Stimulated activated CD4-positive, alpha-beta T cell treated with anti-CD3 and anti-CD28 coated beads, TNF-alpha, amount 100 ng/mL, for 48 hours (primary cell): ENCODE measurements around the gene FAM131B.

ENCODE experiments used
- DNase-seq, 3 donors: peaks; one replicate each; pipeline ENCODE4 v3.0.0-alpha.2; 2020; ENCODE audit warnings: low read depth in 3 of 3

The FAM131B gene

GRCh38 chr7:143359771-143360353, 2.7 kb downstream of the FAM131B start:
- DNase-seq: no peak

GRCh38 chr7:143358626-143359025, 3.9 kb downstream of the FAM131B start:
- no peak for DNase-seq

GRCh38 chr7:143356414-143357050, 6.0 kb downstream of the FAM131B start:
- DNase-seq: no peak

- no peak for DNase-seq
Measured at GRCh38 chr7:143355450-143356385, 6.8 kb downstream of the FAM131B start.

DNA sequence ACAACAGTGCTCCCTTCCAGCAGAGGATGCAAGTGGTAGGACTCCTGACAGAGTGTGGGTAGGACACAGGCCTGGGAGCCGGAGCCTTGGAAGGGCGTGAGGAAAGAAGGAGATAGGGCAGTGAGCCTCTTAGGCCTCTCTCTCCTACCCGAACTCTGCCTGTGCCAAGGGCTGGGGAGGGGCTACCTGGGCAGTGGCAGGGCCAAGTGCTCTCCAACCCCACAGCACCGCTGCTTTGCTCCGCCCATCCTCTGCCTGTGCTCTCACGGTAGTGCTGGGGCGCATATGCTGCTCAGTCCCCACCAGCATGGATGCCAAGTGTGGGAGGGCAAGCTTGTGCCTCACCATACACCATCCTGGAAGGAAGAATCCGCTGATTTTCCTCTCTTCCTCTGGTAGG, 7.5 kb downstream of the FAM131B start:
- no peak for DNase-seq

GRCh38 chr7:143354376-143354775, 8.1 kb downstream of the FAM131B start:
- no peak for DNase-seq

GRCh38 chr7:143352531-143353002, 9.9 kb downstream of the FAM131B start:
- DNase-seq: no peak

GRCh38 chr7:143351574-143351973, 10.9 kb downstream of the FAM131B start:
- no peak for DNase-seq

DNA sequence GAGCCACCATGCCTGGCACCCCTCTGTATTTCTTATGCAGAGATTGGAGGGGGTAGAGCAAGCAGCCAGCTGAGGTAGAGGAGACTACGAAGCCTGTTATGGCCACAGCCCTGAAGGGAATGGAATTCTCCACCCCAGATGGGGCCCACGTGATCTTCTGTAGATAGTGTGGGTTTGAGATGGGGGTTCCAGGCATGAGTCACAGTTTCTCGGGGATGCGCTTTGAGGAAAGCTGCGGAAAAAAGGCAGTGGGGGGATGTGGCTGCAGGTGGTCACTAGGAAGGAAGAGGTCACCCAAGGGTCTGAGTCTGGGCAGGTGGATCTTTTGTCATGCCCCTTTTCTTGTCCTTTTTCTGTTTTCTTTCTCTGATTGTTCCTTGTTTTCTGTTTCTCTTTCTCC, 11.5 kb downstream of the FAM131B start:
- no peak for DNase-seq

DNA sequence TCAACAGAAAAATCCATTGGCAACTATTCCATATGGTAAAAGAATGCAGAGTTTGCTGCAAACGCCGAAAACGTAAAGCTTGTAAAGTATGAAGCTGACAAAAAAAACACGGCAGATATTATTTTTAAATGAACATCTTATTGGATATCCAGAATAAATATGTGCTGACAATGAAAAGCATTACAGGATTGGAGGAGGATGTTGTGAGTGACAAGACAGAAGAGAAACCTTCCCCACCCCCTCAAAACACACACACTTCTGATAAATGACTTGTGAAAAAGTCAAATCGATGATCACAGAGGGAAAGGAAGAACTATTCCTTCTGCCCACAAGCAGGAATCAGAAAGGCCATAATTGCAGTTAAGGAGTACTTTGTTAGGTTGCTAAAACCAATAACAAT, 14.6 kb downstream of the FAM131B start:
- DNase-seq: no peak

- no peak for DNase-seq
Measured at GRCh38 chr7:143346018-143346417, 16.5 kb downstream of the FAM131B start.

DNA sequence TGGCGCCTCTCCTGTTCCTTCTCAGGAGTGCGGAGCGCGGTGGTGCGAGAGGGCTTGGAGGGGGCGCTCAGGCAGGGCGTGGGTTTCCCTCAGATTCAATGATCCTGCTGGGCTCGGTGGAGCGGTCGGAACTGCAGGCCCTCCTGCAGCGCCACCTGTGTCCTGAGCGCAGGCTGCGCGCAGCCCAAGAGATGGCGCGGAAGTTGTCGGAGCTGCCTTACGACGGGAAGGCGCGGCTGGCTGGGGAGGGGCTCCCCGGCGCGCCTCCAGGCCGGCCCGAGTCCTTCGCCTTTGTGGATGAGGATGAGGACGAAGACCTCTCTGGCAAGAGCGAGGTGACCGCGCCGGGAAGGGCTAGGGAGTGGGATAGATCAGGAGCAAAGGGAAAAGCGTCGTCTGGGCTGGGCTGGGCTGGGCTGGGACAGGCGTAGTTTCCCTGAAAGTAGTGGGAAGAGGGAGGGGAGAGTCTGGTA, 17.0 kb downstream of the FAM131B start:
- peak; percentile 40 to 67 (median 49) for DNase-seq

GRCh38 chr7:143343596-143343995, 18.9 kb downstream of the FAM131B start:
- DNase-seq: no peak

- DNase-seq: no peak
Measured at GRCh38 chr7:143341842-143342241, 20.7 kb downstream of the FAM131B start.

DNA sequence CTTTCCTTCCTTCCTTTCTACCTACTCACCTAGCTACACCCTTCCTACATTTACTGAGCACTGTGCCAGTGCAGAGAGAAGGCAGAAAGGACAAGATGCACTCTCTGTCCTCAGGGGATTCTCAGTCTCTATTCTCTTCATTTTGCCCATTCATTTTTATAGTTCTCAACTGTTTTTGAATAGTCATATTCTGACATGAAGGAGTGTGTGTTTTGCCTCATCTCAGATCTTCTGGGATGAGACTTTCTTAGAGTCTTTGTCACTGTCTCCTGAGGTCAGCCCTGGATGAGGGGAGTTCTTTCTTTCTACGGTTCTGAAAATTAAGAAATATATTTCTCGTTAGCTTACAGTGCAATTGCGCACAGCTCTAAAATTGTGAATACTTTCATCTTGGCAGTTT, 25.3 kb downstream of the FAM131B start:
- DNase-seq: no peak

- DNase-seq: no peak
Measured at GRCh38 chr7:143334244-143334643, 28.3 kb downstream of the FAM131B start.

DNA sequence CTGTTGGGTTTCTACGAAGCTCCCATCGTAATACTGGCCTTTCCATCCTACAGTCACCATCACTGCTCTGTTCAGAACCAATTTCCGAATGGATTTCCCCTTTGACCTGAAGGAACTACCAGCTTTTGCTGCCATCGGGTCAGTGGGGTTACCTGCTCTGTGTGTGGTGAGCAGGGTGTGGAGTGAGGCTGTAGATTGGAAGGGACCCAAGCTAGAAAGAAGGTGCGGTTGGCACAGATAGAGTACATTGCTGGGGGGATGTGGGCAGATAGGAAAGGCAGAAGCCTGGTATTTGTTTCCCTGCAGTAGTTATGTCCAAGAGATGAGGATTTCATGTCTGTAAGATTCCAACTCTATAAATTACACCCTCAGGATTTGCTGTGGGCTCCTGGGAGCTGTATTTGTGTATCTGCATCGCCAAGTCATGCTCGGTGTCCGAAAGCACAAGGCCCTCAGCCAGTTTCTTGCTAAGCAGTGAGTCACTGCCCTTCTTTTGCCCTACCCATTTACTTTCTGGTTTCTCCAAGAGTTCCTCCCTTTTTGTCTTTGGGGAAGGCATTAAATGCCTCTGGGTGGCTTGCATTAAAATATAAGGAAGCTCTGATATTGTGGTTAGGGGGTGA, 31.2 kb downstream of the FAM131B start:
- DNase-seq: no peak

GRCh38 chr7:143329471-143330170, 32.9 kb downstream of the FAM131B start:
- no peak for DNase-seq

GRCh38 chr7:143327903-143328302, 34.6 kb downstream of the FAM131B start:
- no peak for DNase-seq

- no peak for DNase-seq
Measured at GRCh38 chr7:143325240-143325639, 37.3 kb downstream of the FAM131B start.

GRCh38 chr7:143323653-143324052, 38.9 kb downstream of the FAM131B start:
- no peak for DNase-seq
